Measurements from ENCODE around the gene IRF8. TPM values are rescaled to one million over a fixed set of nuclear protein-coding genes. Genes with fewer than 3 reads are reported as not detected.

Gene IRF8
- polyA plus RNA-seq, 1 of the 3 experiments (the other 2 are of a cell fraction): not detected

DNA sequence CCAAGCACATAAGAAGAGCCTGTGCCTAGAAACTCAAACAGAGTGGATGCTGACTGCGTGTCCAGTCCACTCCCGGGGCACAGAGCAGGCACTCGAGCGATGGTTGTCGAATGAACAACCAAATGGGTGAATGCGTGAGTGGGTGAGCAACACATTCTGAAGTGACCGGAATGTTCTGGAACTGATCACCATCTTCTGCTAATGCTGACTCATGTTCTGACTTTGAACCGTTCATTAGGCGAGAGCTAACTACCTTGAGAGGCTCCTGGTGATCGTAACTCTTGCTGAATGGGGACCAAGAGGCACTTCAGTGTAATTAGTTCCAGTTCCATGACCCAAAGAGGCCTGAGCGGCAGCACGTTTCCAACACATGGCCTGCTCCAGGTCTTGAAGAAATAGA is 37.9 kb downstream of the IRF8 start (continued):
- TF ChIP-seq, protein P1, sequence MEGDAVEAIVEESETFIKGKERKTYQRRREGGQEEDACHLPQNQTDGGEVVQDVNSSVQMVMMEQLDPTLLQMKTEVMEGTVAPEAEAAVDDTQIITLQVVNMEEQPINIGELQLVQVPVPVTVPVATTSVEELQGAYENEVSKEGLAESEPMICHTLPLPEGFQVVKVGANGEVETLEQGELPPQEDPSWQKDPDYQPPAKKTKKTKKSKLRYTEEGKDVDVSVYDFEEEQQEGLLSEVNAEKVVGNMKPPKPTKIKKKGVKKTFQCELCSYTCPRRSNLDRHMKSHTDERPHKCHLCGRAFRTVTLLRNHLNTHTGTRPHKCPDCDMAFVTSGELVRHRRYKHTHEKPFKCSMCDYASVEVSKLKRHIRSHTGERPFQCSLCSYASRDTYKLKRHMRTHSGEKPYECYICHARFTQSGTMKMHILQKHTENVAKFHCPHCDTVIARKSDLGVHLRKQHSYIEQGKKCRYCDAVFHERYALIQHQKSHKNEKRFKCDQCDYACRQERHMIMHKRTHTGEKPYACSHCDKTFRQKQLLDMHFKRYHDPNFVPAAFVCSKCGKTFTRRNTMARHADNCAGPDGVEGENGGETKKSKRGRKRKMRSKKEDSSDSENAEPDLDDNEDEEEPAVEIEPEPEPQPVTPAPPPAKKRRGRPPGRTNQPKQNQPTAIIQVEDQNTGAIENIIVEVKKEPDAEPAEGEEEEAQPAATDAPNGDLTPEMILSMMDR (IDR thresholded peaks at IDR 0.05): no peak
- no peak for TF ChIP-seq MEF2A (IDR thresholded peaks at IDR 0.05; ENCODE audit: borderline replicate concordance, low read depth)

DNA sequence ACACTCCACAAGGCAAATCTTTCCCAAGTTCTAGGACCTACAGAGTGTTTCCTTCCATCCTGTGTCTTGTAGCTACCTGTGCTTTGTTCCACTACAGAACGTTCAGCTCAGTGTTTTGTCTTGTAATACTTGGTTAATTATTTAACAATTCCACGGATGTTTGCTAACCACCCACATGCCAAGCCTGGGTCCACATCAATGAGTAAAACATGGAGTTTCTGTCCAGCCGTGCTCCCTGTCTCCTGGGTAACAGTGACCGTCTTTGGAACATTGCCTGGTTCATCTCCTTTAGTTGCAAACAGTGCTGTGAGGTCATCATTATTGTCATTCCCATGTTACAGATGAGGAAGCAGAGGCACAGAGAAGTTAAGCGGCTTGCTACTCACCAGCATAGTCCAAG is 41.3 kb downstream of the IRF8 start:
- no peak for DNase-seq
- Histone ChIP-seq H3K9ac (no peak overlapping the region), H3K4me3 (ENCODE audit: low read depth in 2 of 2, low read length in 1 of 2) (no peak overlapping the region), H3K4me1 (ENCODE audit: control insufficient read depth in 1 of 2, insufficient read depth in 2 of 2, low read depth in 1 of 2, low read length in 1 of 2) (no peaks in the 10 kb centered on the region), H3K36me3 (replicated peaks in 1 of 2; ENCODE audit: control insufficient read depth in 1 of 2, insufficient read depth in 2 of 2, low read length in 1 of 2) (no peaks in the 10 kb centered on the region), H3K9me3 (no peaks in the 10 kb centered on the region), H4K20me1 (ENCODE audit: insufficient read depth) (no peaks in the 10 kb centered on the region), H3K4me2 (no peak overlapping the region), H3K9me2 (no peaks in the 10 kb centered on the region), H3K27me3 (ENCODE audit: insufficient read depth) (peaks cover 72% of the 10 kb centered on the region), H3K79me2 (ENCODE audit: insufficient read depth) (no peaks in the 10 kb centered on the region), H2AFZ (ENCODE audit: low read depth) (no peak overlapping the region), H3F3A (replicated peaks; ENCODE audit: insufficient read depth) (no peaks in the 10 kb centered on the region), H3K27ac (ENCODE audit: low read depth in 2 of 2, low read length in 1 of 2) (no peak overlapping the region)
- ChIA-PET CTCF (no interaction called here), POLR2A (no interaction called here)
- TF ChIP-seq RXRA (IDR thresholded peaks at IDR 0.05; ENCODE audit: borderline replicate concordance, low read depth) (no peak), SMC3 (IDR thresholded peaks at IDR 0.05; ENCODE audit: low read depth, low read length) (no peak), TEAD4 (IDR thresholded peaks at IDR 0.05; ENCODE audit: borderline replicate concordance, insufficient read depth) (no peak), PBX3 (IDR thresholded peaks at IDR 0.05) (no peak), NRF1 (IDR thresholded peaks at IDR 0.05; ENCODE audit: low read depth, low read length) (no peak), POLR2AphosphoS5 (IDR thresholded peaks at IDR 0.05; ENCODE audit: low read depth, low read length) (no peak), IRF3 (IDR thresholded peaks at IDR 0.05; ENCODE audit: low read depth, low read length) (no peak), MEF2A (IDR thresholded peaks at IDR 0.05; ENCODE audit: borderline replicate concordance, low read depth) (no peak), USF2 (IDR thresholded peaks at IDR 0.05; ENCODE audit: borderline replicate concordance, low read depth, low read length) (no peak), NFIC (IDR thresholded peaks at IDR 0.05; ENCODE audit: borderline replicate concordance) (no peak), MAX (IDR thresholded peaks at IDR 0.05; ENCODE audit: low read depth) (no peak), YY1 (IDR thresholded peaks at IDR 0.05; ENCODE audit: low read depth) (no peak), GABPA (IDR thresholded peaks at IDR 0.05; ENCODE audit: low read depth) (no peak)
- TF ChIP-seq, protein P2, sequence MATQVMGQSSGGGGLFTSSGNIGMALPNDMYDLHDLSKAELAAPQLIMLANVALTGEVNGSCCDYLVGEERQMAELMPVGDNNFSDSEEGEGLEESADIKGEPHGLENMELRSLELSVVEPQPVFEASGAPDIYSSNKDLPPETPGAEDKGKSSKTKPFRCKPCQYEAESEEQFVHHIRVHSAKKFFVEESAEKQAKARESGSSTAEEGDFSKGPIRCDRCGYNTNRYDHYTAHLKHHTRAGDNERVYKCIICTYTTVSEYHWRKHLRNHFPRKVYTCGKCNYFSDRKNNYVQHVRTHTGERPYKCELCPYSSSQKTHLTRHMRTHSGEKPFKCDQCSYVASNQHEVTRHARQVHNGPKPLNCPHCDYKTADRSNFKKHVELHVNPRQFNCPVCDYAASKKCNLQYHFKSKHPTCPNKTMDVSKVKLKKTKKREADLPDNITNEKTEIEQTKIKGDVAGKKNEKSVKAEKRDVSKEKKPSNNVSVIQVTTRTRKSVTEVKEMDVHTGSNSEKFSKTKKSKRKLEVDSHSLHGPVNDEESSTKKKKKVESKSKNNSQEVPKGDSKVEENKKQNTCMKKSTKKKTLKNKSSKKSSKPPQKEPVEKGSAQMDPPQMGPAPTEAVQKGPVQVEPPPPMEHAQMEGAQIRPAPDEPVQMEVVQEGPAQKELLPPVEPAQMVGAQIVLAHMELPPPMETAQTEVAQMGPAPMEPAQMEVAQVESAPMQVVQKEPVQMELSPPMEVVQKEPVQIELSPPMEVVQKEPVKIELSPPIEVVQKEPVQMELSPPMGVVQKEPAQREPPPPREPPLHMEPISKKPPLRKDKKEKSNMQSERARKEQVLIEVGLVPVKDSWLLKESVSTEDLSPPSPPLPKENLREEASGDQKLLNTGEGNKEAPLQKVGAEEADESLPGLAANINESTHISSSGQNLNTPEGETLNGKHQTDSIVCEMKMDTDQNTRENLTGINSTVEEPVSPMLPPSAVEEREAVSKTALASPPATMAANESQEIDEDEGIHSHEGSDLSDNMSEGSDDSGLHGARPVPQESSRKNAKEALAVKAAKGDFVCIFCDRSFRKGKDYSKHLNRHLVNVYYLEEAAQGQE (IDR thresholded peaks at IDR 0.05; ENCODE audit: low read depth, low read length): no peak
- TF ChIP-seq, protein P1 (IDR thresholded peaks at IDR 0.05): no peak
- 2% methylated on average over 4 of the region's 5 CpGs for WGBS (ENCODE audit: low lambda C conversion rate)

All from SK-N-SH (cell line).